Colon (tissue), 2 donors: ENCODE results near the gene IFI44L.

Experiments
- FAIRE-seq: peaks from 2 replicates; lab custom pipeline; 2012; peaks lifted over from hg19 to GRCh38; lab: Jason Lieb, UNC
- donor health status: control.
- donor health status: control.

The IFI44L gene

DNA sequence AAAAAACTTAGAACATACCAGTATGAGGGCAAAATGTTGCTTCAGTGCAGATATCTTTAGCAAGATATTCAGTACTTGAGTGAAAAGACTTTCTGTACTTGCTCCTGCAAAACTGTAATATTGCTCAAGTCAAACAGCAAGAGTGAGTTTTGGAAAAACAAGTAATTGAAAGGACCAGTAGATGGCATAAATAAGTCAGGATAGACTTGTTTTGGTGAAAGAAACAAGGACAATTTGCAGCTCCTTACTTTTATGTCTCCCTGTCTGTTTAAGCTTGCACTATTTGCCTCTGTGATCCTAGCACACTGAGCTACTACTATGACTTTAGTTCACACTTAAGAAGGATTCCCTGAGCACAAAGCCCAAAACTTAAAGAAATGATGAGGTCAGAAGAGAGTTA lies 68.4 kb downstream of the IFI44L start:
- no peak for FAIRE-seq

DNA sequence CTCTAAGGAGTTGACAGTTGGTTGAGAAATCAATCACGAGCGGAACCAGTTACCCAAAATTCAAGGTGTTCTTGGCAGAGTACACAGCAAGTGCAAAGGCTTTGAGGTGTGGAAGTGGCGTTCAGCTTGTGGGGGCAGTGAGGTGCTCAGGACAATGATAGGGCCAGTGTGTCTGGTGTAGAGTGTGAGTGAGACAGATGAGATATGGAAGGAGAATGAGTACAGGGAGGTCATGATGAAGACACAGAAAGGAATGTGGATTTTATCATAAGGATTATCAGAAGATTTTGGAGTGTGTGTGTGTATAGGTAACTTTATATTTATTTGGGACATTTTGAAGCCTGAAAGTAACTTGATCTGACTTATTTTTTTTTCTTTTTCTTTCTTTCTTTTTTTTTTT lies 70.3 kb downstream of the IFI44L start:
- no peak for FAIRE-seq

DNA sequence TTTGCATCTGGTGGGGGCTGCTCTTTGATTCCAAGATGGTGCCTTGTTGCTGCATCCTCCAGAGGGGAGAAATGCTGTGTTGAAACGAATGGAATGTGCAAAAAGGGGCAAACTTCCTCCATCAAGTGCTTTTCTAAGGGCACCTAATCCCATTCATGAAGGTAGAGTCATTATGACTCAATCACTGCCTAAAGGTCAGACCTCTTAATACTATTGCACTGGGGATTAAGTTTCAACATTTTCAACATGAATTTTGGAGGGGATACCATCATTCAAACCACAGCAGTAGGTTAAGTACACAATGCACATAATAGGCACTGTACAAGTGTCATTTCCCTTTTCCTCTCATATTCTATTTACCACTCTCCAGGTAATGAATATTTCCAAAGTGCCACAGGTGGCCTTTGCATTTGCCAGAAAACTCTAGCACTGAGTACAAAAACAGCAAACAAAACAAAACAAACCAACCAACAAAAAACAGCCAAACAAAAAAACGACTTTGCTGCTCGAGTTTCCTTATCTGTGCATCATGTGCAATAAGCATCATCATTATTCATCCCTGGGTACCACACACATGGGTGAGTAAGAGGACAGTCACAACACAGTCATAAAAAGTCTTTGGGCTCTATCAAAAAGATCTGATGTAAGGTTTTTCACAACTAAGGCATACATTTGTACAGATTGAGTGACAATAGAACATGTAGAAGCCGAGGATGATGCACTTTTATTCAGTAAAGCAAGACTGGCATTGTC lies 71.9 kb downstream of the IFI44L start:
- no peak for FAIRE-seq
